Breast epithelium (tissue), 4 donors: Measurements from ENCODE around the gene CLIP2. TPM values are rescaled to one million over a fixed set of nuclear protein-coding genes. Genes with fewer than 3 reads are reported as not detected.
A peak's percentile ranks its signal among the peaks of the same experiment; 100 is the strongest.

ENCODE experiments used
- DNase-seq, 2 donors: peaks; one replicate each; pipeline ENCODE4 v3.0.0-alpha.2; 2019; ENCODE audit warnings: low spot score in 2 of 2
- H3K27ac ChIP-seq, 2 donors: fragments of 200-600 bp; sonication (generic) in 1 of 2; one replicate each; pipeline ENCODE4 v1.5.1; 2016 to 2019; ENCODE audit warnings: mild to moderate bottlenecking in 1 of 2
- H3K27me3 ChIP-seq, 2 donors: fragments of 200-600 bp; sonication (generic) in 1 of 2; one replicate each; pipeline versions ENCODE4 v1.5.1 to v1.6.0; 2017 to 2019; ENCODE audit warnings: control low read depth in 1 of 2, mild to moderate bottlenecking in 1 of 2
- H3K36me3 ChIP-seq: fragments of 200-600 bp; one replicate; pipeline ENCODE4 v1.5.1; 2019
- H3K4me1 ChIP-seq, 2 donors: fragments of 200-600 bp; sonication (generic); one replicate each; pipeline ENCODE4 v1.5.1; 2016 to 2019; ENCODE audit warnings: control low read depth in 1 of 2
- H3K4me3 ChIP-seq, 3 donors: fragments of 200-600 bp; sonication (generic); 1 replicate in 2 of 3; 2 replicates in 1 of 3; pipeline ENCODE4 v1.5.1; 2016 to 2019; ENCODE audit warnings: mild to moderate bottlenecking in 3 of 3, moderate library complexity in 2 of 3
- H3K9me3 ChIP-seq, 2 donors: fragments of 200-600 bp; sonication (generic) in 1 of 2; one replicate each; pipeline ENCODE4 v1.5.1; 2016 to 2019; ENCODE audit warnings: control low read depth in 1 of 2
- CTCF ChIP-seq, 3 donors: fragments of 450-650 bp; IDR thresholded peaks; one replicate each; pipeline ENCODE4 v1.5.1; 2016 to 2017; ENCODE audit warnings: antibody characterized with exemption in 3 of 3, mild to moderate bottlenecking in 3 of 3, moderate library complexity in 3 of 3
- POLR2A ChIP-seq: fragments of 450-650 bp; IDR thresholded peaks from one replicate; pipeline ENCODE4 v1.6.1; 2016; ENCODE audit warnings: antibody characterized with exemption, mild to moderate bottlenecking, moderate library complexity
- POLR2AphosphoS5 ChIP-seq, 3 donors: sonication (generic); formaldehyde crosslinking; IDR thresholded peaks; one replicate each; pipeline ENCODE4 v1.6.1; 2017; ENCODE audit warnings: antibody characterized with exemption in 3 of 3
- intact Hi-C: fragments of 100-400 bp; cut with DNase I; formaldehyde crosslinking; loops from one replicate; pipeline ENCODE4 v1.15.1; 2023; ENCODE audit warnings: low total_unique reads
- total RNA-seq, 3 donors: library from RNA; depleted of rRNA; stranded (reverse); fragments of >200 nt; gene quantifications; one replicate each; pipeline ENCODE4 v1.1.0, GENCODE V29; 2016

CLIP2 gene
- total RNA-seq, 3 donors from 2014 or later = 7.3 to 20.3 (median 13.0) TPM

GRCh38 chr7:74454021-74454924 is 165.1 kb downstream of the CLIP2 start:
- Histone ChIP-seq H3K27me3 (no peaks in the 10 kb centered on the region), H3K27ac (peak overlapping the region; percentile 90 to 93), H3K4me1 (no peaks in the 10 kb centered on the region), H3K36me3 (no peaks in the 10 kb centered on the region), H3K4me3 (peak overlapping the region; percentile 77 to 95 (median 79)), H3K9me3 (no peaks in the 10 kb centered on the region)
- TF ChIP-seq POLR2AphosphoS5 (IDR thresholded peaks at IDR 0.05) (no peak), POLR2A (no peak), CTCF (IDR thresholded peaks at IDR 0.05) (no peak)
- intact Hi-C loops = no loop called here
- DNase-seq = no peak

- Histone ChIP-seq H3K9me3 (no peaks in the 10 kb centered on the region), H3K4me1 (no peaks in the 10 kb centered on the region), H3K27ac (peak overlapping the region; percentile 90 to 93), H3K36me3 (no peaks in the 10 kb centered on the region), H3K27me3 (no peaks in the 10 kb centered on the region), H3K4me3 (peak overlapping the region; percentile 77 to 95 (median 79))
- no peak for DNase-seq
- no peak for TF ChIP-seq POLR2A
- no peak for TF ChIP-seq CTCF (IDR thresholded peaks at IDR 0.05)
- TF ChIP-seq POLR2AphosphoS5 (IDR thresholded peaks at IDR 0.05) = no peak
- intact Hi-C loops = loop anchor here (5.0 kb wide), 1 partner anchor 67 kb away; no protein-coding TSS in a partner anchor
Measured at GRCh38 chr7:74454925-74455288, 165.7 kb downstream of the CLIP2 start.

GRCh38 chr7:74455291-74455804 is 166.1 kb downstream of the CLIP2 start:
- H3K9me3 ChIP-seq = no peaks in the 10 kb centered on the region
- H3K36me3 ChIP-seq = no peaks in the 10 kb centered on the region
- peak; percentile 41 to 69 for DNase-seq
- TF ChIP-seq POLR2AphosphoS5 (IDR thresholded peaks at IDR 0.05) (peak in 1 of 3 donors; percentile 5), POLR2A (no peak), CTCF (IDR thresholded peaks at IDR 0.05) (no peak)
- intact Hi-C loops = loop anchor here (5.0 kb wide), 1 partner anchor 67 kb away; no protein-coding TSS in a partner anchor
- H3K4me1 ChIP-seq = no peaks in the 10 kb centered on the region
- peak overlapping the region; percentile 90 to 93 for H3K27ac ChIP-seq
- H3K27me3 ChIP-seq = no peaks in the 10 kb centered on the region
- H3K4me3 ChIP-seq = peak overlapping the region in 2 of 3 donors; percentile 79 to 95

Other genes starting within 250 kb of the CLIP2 start
- 10 to 100 TPM; 18.0 to 18.6 (median 18.1) TPM for gene LIMK1, start 205.6 kb upstream of the CLIP2 start, total RNA-seq
- 100 to 1,000 TPM; 199 to 256 (median 238) TPM for gene EIF4H, start 115.1 kb upstream of the CLIP2 start, total RNA-seq
- gene LAT2, start 79.4 kb upstream of the CLIP2 start, total RNA-seq = 1 to 10 TPM; 6.9 to 9.4 (median 7.7) TPM
- 10 to 100 TPM; 15.4 to 25.6 (median 17.1) TPM for gene RFC2, start 35.0 kb upstream of the CLIP2 start, total RNA-seq
- 10 to 100 TPM; 11.0 to 18.7 (median 12.5) TPM for gene GTF2IRD1, start 164.5 kb downstream of the CLIP2 start, total RNA-seq